ENCODE data around the gene CNFN. TPM values are rescaled to one million over a fixed set of nuclear protein-coding genes. Genes with fewer than 3 reads are reported as not detected.
"Not testable (repeated sequence)": the region's sequence is repeated elsewhere in the genome, so short reads cannot be mapped to it uniquely, and the experiment has no call there.

The CNFN gene
- polyA plus RNA-seq, 2 donors = 5,144 to 7,132 TPM

- Histone ChIP-seq H3K9me3 (ENCODE audit: control insufficient read depth in 2 of 2, insufficient read depth in 1 of 2, low read depth in 1 of 2, low read length in 1 of 2) (no peaks in the 10 kb centered on the region), H3K36me3 (ENCODE audit: control insufficient read depth in 2 of 2, insufficient read depth in 2 of 2, low read length in 1 of 2) (peaks cover 0 to 16% of the 10 kb centered on the region in 2 donors), H3K4me3 (ENCODE audit: low read depth in 1 of 2, low read length in 2 of 2) (no peak overlapping the region), H3K4me1 (ENCODE audit: control insufficient read depth in 2 of 2, insufficient read depth in 2 of 2, low read length in 1 of 2) (peaks cover 0 to 4% of the 10 kb centered on the region in 2 donors), H3K27ac (ENCODE audit: low read depth in 2 of 2, low read length in 1 of 2) (no peak overlapping the region), H3K27me3 (ENCODE audit: control insufficient read depth in 1 of 2, insufficient read depth in 2 of 2, low read length in 2 of 2) (no peaks in the 10 kb centered on the region)
- WGBS, 2 donors = 82 to 86% methylated on average over 6 of the region's 6 CpGs
These were observed 44.8 kb downstream of the CNFN start for GRCh38 chr19:42345191-42345812.

DNA sequence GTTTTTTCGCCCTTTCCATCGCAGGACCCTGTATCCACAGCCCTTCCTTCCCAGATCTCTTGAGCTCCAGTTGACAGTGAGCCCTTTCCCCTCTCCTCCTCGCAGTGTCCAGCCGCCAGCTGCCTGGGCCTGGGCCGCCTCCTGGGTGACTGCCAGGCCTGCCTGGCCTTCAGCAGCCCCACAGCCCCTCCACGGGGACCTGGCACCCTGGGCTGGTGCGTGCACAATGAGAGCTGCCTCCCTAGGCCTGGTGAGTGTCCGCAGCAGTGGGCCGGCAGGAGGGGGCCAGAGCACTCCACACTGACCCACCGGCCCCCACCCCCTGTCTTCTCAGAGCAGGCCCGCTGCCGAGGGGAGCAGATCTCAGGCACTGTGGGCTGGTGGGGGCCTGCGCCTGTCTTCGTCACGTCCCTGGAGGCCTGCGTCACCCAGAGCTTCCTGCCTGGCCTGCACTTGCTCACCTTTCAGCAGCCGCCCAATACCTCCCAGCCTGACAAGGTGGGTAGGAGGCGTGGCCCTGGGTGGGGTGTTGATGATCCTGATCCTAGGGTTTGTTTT lies 45.7 kb downstream of the CNFN start:
- no peaks in the 10 kb centered on the region for H3K27me3 ChIP-seq (ENCODE audit: control insufficient read depth in 1 of 2, insufficient read depth in 2 of 2, low read length in 2 of 2)
- peaks cover 0 to 4% of the 10 kb centered on the region in 2 donors for H3K4me1 ChIP-seq (ENCODE audit: control insufficient read depth in 2 of 2, insufficient read depth in 2 of 2, low read length in 1 of 2)
- H3K27ac ChIP-seq (ENCODE audit: low read depth in 2 of 2, low read length in 1 of 2) = no peak overlapping the region
- H3K9me3 ChIP-seq (ENCODE audit: control insufficient read depth in 2 of 2, insufficient read depth in 1 of 2, low read depth in 1 of 2, low read length in 1 of 2) = no peaks in the 10 kb centered on the region
- whole genome bisulfite sequencing, 2 donors = 85 to 91% methylated on average over 17 to 18 of the region's 18 CpGs
- H3K4me3 ChIP-seq (ENCODE audit: low read depth in 1 of 2, low read length in 2 of 2) = no peak overlapping the region
- peaks cover 0 to 12% of the 10 kb centered on the region in 2 donors for H3K36me3 ChIP-seq (ENCODE audit: control insufficient read depth in 2 of 2, insufficient read depth in 2 of 2, low read length in 1 of 2)

- H3K4me1 ChIP-seq (ENCODE audit: control insufficient read depth in 2 of 2, insufficient read depth in 2 of 2, low read length in 1 of 2) = peaks cover 0 to 4% of the 10 kb centered on the region in 2 donors
- peaks cover 0 to 12% of the 10 kb centered on the region in 2 donors for H3K36me3 ChIP-seq (ENCODE audit: control insufficient read depth in 2 of 2, insufficient read depth in 2 of 2, low read length in 1 of 2)
- H3K27me3 ChIP-seq (ENCODE audit: control insufficient read depth in 1 of 2, insufficient read depth in 2 of 2, low read length in 2 of 2) = no peaks in the 10 kb centered on the region
- 87 to 90% methylated on average over 14 to 17 of the region's 17 CpGs for WGBS, 2 donors
- H3K9me3 ChIP-seq (ENCODE audit: control insufficient read depth in 2 of 2, insufficient read depth in 1 of 2, low read depth in 1 of 2, low read length in 1 of 2) = no peaks in the 10 kb centered on the region
- no peak overlapping the region for H3K4me3 ChIP-seq (ENCODE audit: low read depth in 1 of 2, low read length in 2 of 2)
- no peak overlapping the region for H3K27ac ChIP-seq (ENCODE audit: low read depth in 2 of 2, low read length in 1 of 2)
These were observed 46.6 kb downstream of the CNFN start for GRCh38 chr19:42343344-42344110.

- WGBS, 2 donors = 96% methylated on average over 4 of the region's 4 CpGs
- H3K4me3 ChIP-seq (ENCODE audit: low read depth in 1 of 2, low read length in 2 of 2); H3K27ac ChIP-seq (ENCODE audit: low read depth in 2 of 2, low read length in 1 of 2); H3K27me3 ChIP-seq (ENCODE audit: control insufficient read depth in 1 of 2, insufficient read depth in 2 of 2, low read length in 2 of 2); H3K9me3 ChIP-seq (ENCODE audit: control insufficient read depth in 2 of 2, insufficient read depth in 1 of 2, low read depth in 1 of 2, low read length in 1 of 2); H3K4me1 ChIP-seq (ENCODE audit: control insufficient read depth in 2 of 2, insufficient read depth in 2 of 2, low read length in 1 of 2): not testable (repeated sequence)
- H3K36me3 ChIP-seq (ENCODE audit: control insufficient read depth in 2 of 2, insufficient read depth in 2 of 2, low read length in 1 of 2) = peaks cover 9 to 17% of the 10 kb centered on the region in 2 donors
These were observed 50.2 kb downstream of the CNFN start for GRCh38 chr19:42339922-42340321.

DNA sequence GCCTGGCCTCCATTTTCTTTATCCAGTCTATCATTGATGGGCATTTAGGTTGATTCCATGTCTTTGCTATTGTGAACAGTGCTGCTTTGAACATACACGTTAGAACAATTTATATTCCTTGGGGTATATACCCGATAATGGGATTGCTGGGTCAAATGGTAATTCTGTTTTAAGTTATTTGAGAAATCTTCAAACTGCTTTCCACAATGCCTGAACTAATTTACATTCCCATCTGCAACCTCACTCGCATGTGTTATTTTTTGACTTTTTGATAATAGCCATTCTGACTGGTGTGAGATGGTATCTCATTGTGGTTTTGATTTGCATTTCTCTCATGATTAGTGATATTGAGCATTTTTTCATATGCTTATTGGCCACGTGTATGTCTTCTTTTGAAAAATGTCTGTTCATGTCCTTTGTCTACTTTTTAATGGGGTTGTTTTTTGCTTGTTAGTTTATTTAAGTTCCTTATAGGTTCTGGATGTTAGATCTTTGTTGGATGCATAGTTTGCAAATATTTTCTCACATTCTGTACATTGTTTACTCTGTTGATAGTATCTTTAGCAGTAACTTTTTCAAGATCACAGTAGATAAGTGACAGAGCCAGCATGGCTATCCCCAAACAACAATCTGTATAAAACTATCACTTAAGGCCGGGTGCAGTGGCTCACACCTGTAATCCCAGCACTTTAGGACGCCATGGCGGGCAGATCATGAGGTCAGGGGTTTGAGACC lies 50.8 kb downstream of the CNFN start:
- not testable (repeated sequence) for H3K27me3 ChIP-seq (ENCODE audit: control insufficient read depth in 1 of 2, insufficient read depth in 2 of 2, low read length in 2 of 2); H3K4me1 ChIP-seq (ENCODE audit: control insufficient read depth in 2 of 2, insufficient read depth in 2 of 2, low read length in 1 of 2); H3K9me3 ChIP-seq (ENCODE audit: control insufficient read depth in 2 of 2, insufficient read depth in 1 of 2, low read depth in 1 of 2, low read length in 1 of 2); H3K27ac ChIP-seq (ENCODE audit: low read depth in 2 of 2, low read length in 1 of 2); H3K4me3 ChIP-seq (ENCODE audit: low read depth in 1 of 2, low read length in 2 of 2)
- H3K36me3 ChIP-seq (ENCODE audit: control insufficient read depth in 2 of 2, insufficient read depth in 2 of 2, low read length in 1 of 2) = peaks cover 9 to 15% of the 10 kb centered on the region in 2 donors
- WGBS, 2 donors = 84 to 86% methylated on average over 7 of the region's 7 CpGs

Other genes with a start within 250 kb of the CNFN start
- 10 to 100 TPM; 20.7 to 21.9 TPM for gene DEDD2, start 172.6 kb downstream of the CNFN start, polyA plus RNA-seq
- gene ZNF526, start 170.0 kb downstream of the CNFN start, polyA plus RNA-seq = 1 to 10 TPM; 2.3 to 3.6 TPM
- gene GSK3A, start 147.7 kb downstream of the CNFN start, polyA plus RNA-seq = 10 to 100 TPM; 32.9 TPM
- 10 to 100 TPM; 19.5 to 29.6 TPM for gene ERF, start 135.2 kb downstream of the CNFN start, polyA plus RNA-seq
- gene CIC, start 121.0 kb downstream of the CNFN start, polyA plus RNA-seq = 10 to 100 TPM; 20.6 to 35.2 TPM
- gene PRR19, start 88.2 kb downstream of the CNFN start, polyA plus RNA-seq = 1 to 10 TPM in 1 of 2 donors, under 1 TPM in 1; 0.81 to 1.1 TPM
- gene PAFAH1B3, start 87.7 kb downstream of the CNFN start, polyA plus RNA-seq = 10 to 100 TPM; 35.7 to 38.1 TPM
- gene TMEM145, start 77.0 kb downstream of the CNFN start, polyA plus RNA-seq = under 1 TPM; 0.04 to 0.08 TPM
- gene MEGF8, start 64.7 kb downstream of the CNFN start, polyA plus RNA-seq = 1 to 10 TPM; 4.4 to 8.6 TPM
- gene LIPE, start 37.1 kb upstream of the CNFN start, polyA plus RNA-seq = 10 to 100 TPM in 1 of 2 donors, 1 to 10 TPM in 1; 9.2 to 11.4 TPM
- gene CXCL17, start 52.6 kb upstream of the CNFN start, polyA plus RNA-seq = 100 to 1,000 TPM; 107 to 171 TPM
- gene CEACAM1, start 138.2 kb upstream of the CNFN start, polyA plus RNA-seq = 10 to 100 TPM; 38.8 to 68.9 TPM
- not detected for gene CEACAM8, start 204.6 kb upstream of the CNFN start, polyA plus RNA-seq

All from esophagus (tissue), 2 donors.